Testis (tissue), 5 donors: ENCODE results near the gene ZNF268. TPM values are rescaled to one million over a fixed set of nuclear protein-coding genes. Genes with fewer than 3 reads are reported as not detected.

Source experiments
- DNase-seq: peaks from one replicate; pipeline ENCODE4 v3.0.0-alpha.2; 2019
- H3K27ac ChIP-seq, 2 donors: fragments of 200-600 bp; sonication (generic); one replicate each; pipeline ENCODE4 v1.5.1; 2019
- H3K27me3 ChIP-seq: fragments of 200-600 bp; sonication (generic); one replicate; pipeline ENCODE4 v1.5.1; 2019
- H3K36me3 ChIP-seq: fragments of 200-600 bp; sonication (generic); one replicate; pipeline ENCODE4 v1.5.1; 2017; ENCODE audit warnings: low read depth; ENCODE audit errors: missing control alignments
- H3K4me1 ChIP-seq: fragments of 200-600 bp; sonication (generic); one replicate; pipeline ENCODE4 v1.5.1; 2019
- H3K4me3 ChIP-seq, 2 donors: fragments of 200-600 bp; sonication (generic); one replicate each; pipeline ENCODE4 v1.5.1; 2017 to 2019
- H3K9me3 ChIP-seq: fragments of 200-600 bp; sonication (generic); one replicate; pipeline ENCODE4 v1.5.1; 2017
- CTCF ChIP-seq, 3 experiments: fragments of 450-650 bp in 2 of 3; fragments of 200-600 bp in 1 of 3; sonication (generic) in 1 of 3; IDR thresholded peaks; one replicate each; pipeline ENCODE4 v1.5.1; 2016 to 2019; ENCODE audit warnings: antibody characterized with exemption in 3 of 3, mild to moderate bottlenecking in 2 of 3, moderate library complexity in 1 of 3
- POLR2A ChIP-seq: fragments of 450-650 bp; IDR thresholded peaks from one replicate; pipeline ENCODE4 v1.6.1; 2017; ENCODE audit warnings: antibody characterized with exemption, mild to moderate bottlenecking, moderate library complexity
- WGBS, 2 donors: methylation state at CpG; one replicate each; pipeline ENCODE4 v1.1.5; 2018; 5-methylcytosine and 5-hydroxymethylcytosine counted together
- intact Hi-C: fragments of 100-400 bp; cut with DNase I; formaldehyde crosslinking; loops from one replicate; pipeline ENCODE4 v1.15.1; 2023; ENCODE audit warnings: low total_unique reads
- long read RNA-seq, 2 donors: transcript quantifications; one replicate each; lab custom pipeline, GENCODE V29; 2026
- polyA plus RNA-seq: library from polyadenylated mRNA; stranded (reverse); fragments of 350-450 nt; fragmentation: Illumina TruSeq; extraction: RNeasy Lipid Tissue Mini Kit (QIAGEN cat#74804); gene quantifications from one replicate; pipeline ENCODE4 v1.2.3, GENCODE V29; 2014; ENCODE audit warnings: low read depth, low replicate concordance; ENCODE audit not compliant: insufficient read depth
- total RNA-seq, 2 donors: library from RNA; depleted of rRNA; stranded (reverse); fragments of >200 nt; gene quantifications; one replicate each; pipeline ENCODE4 v1.2.3, GENCODE V29; 2016

ZNF268 gene
- total RNA-seq (10 to 100 TPM; 18.6 to 20.4 TPM), polyA plus RNA-seq (6.9 TPM)
- long read RNA-seq, donor 1, full-length matches to known transcripts: 9 of 9 reads
- long read RNA-seq, donor 1, partial matches to known transcripts: 0 of 9 reads
- long read RNA-seq, donor 1, other reads (novel, unspliced or antisense): 0 of 9 reads
- long read RNA-seq, donor 2, partial matches to known transcripts: 0 of 1 reads
- long read RNA-seq, donor 2, other reads (novel, unspliced or antisense): 0 of 1 reads

- no peaks in the 10 kb centered on the region for H3K36me3 ChIP-seq
- TF ChIP-seq POLR2A (no peak), CTCF (IDR thresholded peaks at IDR 0.05) (peak; percentile 84 to 87 (median 85))
- intact Hi-C loops: no loop called here
- peak within 1 kb of the TSS; percentile 89 to 92 for H3K4me3 ChIP-seq
- DNase-seq: peak; percentile 96
- 1% methylated on average over 16 to 40 of the region's 40 CpGs for WGBS, 2 donors
- H3K9me3 ChIP-seq: no peaks in the 10 kb centered on the region
- no peaks in the 10 kb centered on the region for H3K27me3 ChIP-seq
- H3K27ac ChIP-seq: peak within 1 kb of the TSS; percentile 32 to 63
- H3K4me1 ChIP-seq: no peaks in the 10 kb centered on the region
These were observed at the start of gene ZNF268 for GRCh38 chr12:133181238-133181959. Gene ZNF268, plus strand, starts transcription at chr12:133181495. Its CDS starts 503 bp downstream, at chr12:133181998.

GRCh38 chr12:133135747-133136146 is 45.5 kb upstream of the ZNF268 start:
- no peaks in the 10 kb centered on the region for H3K27me3 ChIP-seq
- intact Hi-C loops: no loop called here
- WGBS, 2 donors: 64 to 90% methylated on average over 2 of the region's 2 CpGs
- H3K36me3 ChIP-seq: no peaks in the 10 kb centered on the region
- H3K4me1 ChIP-seq: peaks cover 3% of the 10 kb centered on the region
- no peaks in the 10 kb centered on the region for H3K9me3 ChIP-seq
- no peak for TF ChIP-seq CTCF (IDR thresholded peaks at IDR 0.05)
- TF ChIP-seq POLR2A: no peak
- DNase-seq: no peak
- H3K4me3 ChIP-seq: no peak overlapping the region
- no peak overlapping the region for H3K27ac ChIP-seq

DNA sequence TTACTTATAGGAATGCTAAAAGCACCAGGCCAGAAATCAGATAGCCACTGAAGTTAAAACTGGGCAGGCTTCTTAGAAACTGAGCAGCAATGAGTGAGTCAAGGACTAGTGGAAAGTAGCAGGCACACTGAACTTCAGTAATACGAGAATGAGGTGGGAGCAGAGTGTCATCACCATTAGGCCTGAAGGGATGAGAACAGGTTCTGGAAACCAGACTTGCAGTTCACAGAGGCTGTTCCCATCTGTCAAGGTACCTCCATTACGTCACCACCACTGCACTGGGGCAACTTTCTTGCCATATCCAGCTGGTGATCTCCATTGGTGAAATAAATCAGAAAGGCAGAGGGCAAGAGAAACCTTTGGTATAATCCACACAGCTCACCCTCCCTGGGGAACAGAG is 35.3 kb upstream of the ZNF268 start:
- intact Hi-C loops: no loop called here
- TF ChIP-seq CTCF (IDR thresholded peaks at IDR 0.05): no peak
- TF ChIP-seq POLR2A: no peak
- Histone ChIP-seq H3K36me3 (no peaks in the 10 kb centered on the region), H3K27ac (no peak overlapping the region), H3K4me1 (no peaks in the 10 kb centered on the region), H3K4me3 (no peak overlapping the region), H3K9me3 (no peaks in the 10 kb centered on the region), H3K27me3 (no peaks in the 10 kb centered on the region)
- WGBS, 2 donors: 93 to 96% methylated on average over 2 of the region's 2 CpGs
- no peak for DNase-seq

DNA sequence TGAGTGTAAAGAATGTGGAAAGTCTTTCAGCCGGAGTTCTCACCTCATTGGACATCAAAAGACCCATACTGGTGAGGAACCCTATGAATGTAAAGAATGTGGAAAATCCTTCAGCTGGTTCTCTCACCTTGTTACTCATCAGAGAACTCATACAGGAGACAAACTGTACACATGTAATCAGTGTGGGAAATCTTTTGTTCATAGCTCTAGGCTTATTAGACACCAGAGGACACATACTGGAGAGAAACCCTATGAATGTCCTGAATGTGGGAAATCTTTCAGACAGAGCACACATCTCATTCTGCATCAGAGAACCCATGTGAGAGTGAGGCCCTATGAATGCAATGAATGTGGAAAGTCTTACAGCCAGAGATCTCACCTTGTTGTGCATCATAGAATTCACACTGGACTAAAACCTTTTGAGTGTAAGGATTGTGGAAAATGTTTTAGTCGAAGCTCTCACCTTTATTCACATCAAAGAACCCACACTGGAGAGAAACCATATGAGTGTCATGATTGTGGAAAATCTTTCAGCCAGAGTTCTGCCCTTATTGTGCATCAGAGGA is 25.1 kb upstream of the ZNF268 start:
- 89 to 100% methylated on average over 2 of the region's 2 CpGs for WGBS, 2 donors
- Histone ChIP-seq H3K9me3 (peaks cover 4% of the 10 kb centered on the region), H3K36me3 (peaks cover 4% of the 10 kb centered on the region), H3K27ac (no peak overlapping the region), H3K27me3 (no peaks in the 10 kb centered on the region), H3K4me3 (no peak overlapping the region), H3K4me1 (no peaks in the 10 kb centered on the region)
- no peak for TF ChIP-seq CTCF (IDR thresholded peaks at IDR 0.05)
- intact Hi-C loops: no loop called here
- no peak for DNase-seq
